GM18907 (cell line): ENCODE data around the gene DAAM2.

Experiments used
- ATAC-seq: cut with Tn5 transposase; IDR thresholded peaks from one replicate; pipeline ENCODE4 v1.9.1; 2021; ENCODE audit warnings: mild to moderate bottlenecking, moderate library complexity; ENCODE audit not compliant: unreplicated experiment

Gene DAAM2

GRCh38 chr6:39925191-39925930, 133.2 kb downstream of the DAAM2 start:
- ATAC-seq: no peak

- ATAC-seq: no peak
Measured at GRCh38 chr6:39925931-39926290, 133.7 kb downstream of the DAAM2 start.

GRCh38 chr6:39926668-39927067, 134.5 kb downstream of the DAAM2 start:
- ATAC-seq: no peak

- ATAC-seq: no peak
Measured at GRCh38 chr6:39927159-39927558, 135.0 kb downstream of the DAAM2 start.

- no peak for ATAC-seq
Measured at GRCh38 chr6:39929039-39929732, 137.0 kb downstream of the DAAM2 start.

- ATAC-seq: no peak
Measured at GRCh38 chr6:39929733-39930461, 137.7 kb downstream of the DAAM2 start.

- no peak for ATAC-seq
Measured at GRCh38 chr6:39930540-39930939, 138.4 kb downstream of the DAAM2 start.

GRCh38 chr6:39931607-39932006, 139.4 kb downstream of the DAAM2 start:
- ATAC-seq: no peak

GRCh38 chr6:39932386-39932910, 140.3 kb downstream of the DAAM2 start:
- ATAC-seq: no peak

GRCh38 chr6:39933669-39934130, 141.5 kb downstream of the DAAM2 start:
- no peak for ATAC-seq

GRCh38 chr6:39934131-39934757, 142.1 kb downstream of the DAAM2 start, which contains the start of gene MOCS1:
TSS of gene MOCS1 (minus strand) at chr6:39934462. CDS start at chr6:39934417, 45 bp downstream.
- no peak for ATAC-seq

- no peak for ATAC-seq
Measured at GRCh38 chr6:39935241-39935640, 143.1 kb downstream of the DAAM2 start.

- ATAC-seq: no peak
Measured at GRCh38 chr6:39936857-39937256, 144.7 kb downstream of the DAAM2 start.

GRCh38 chr6:39937686-39938333, 145.6 kb downstream of the DAAM2 start:
- ATAC-seq: no peak

- no peak for ATAC-seq
Measured at GRCh38 chr6:39938773-39939654, 146.8 kb downstream of the DAAM2 start.

GRCh38 chr6:39941138-39941537, 149.0 kb downstream of the DAAM2 start:
- no peak for ATAC-seq

GRCh38 chr6:39941820-39942219, 149.6 kb downstream of the DAAM2 start:
- no peak for ATAC-seq

GRCh38 chr6:39942903-39943580, 150.9 kb downstream of the DAAM2 start:
- ATAC-seq: no peak

GRCh38 chr6:39945626-39946025, 153.4 kb downstream of the DAAM2 start:
- ATAC-seq: no peak
